IPS-18c (cell line): ENCODE data around the gene PPP2R1B.
"Not testable (repeated sequence)": the region's sequence is repeated elsewhere in the genome, so short reads cannot be mapped to it uniquely, and the experiment has no call there.

Experiments
- H3K4me3 ChIP-seq: 2 replicates; pipeline ENCODE4 v1.7.0; 2013; ENCODE audit warnings: low read depth, mild to moderate bottlenecking, low read length, moderate library complexity; ENCODE audit not compliant: insufficient read depth
- H3K9me3 ChIP-seq: one replicate; pipeline ENCODE4 v1.6.1; 2013; ENCODE audit warnings: mild to moderate bottlenecking, low read length, moderate library complexity; ENCODE audit not compliant: control insufficient read depth, insufficient read depth

PPP2R1B gene

GRCh38 chr11:111719379-111719778 lies 46.8 kb downstream of the PPP2R1B start:
- Histone ChIP-seq H3K4me3 (no peak overlapping the region), H3K9me3 (no peaks in the 10 kb centered on the region)

- no peaks in the 10 kb centered on the region for H3K9me3 ChIP-seq
- H3K4me3 ChIP-seq = no peak overlapping the region
Measured at GRCh38 chr11:111718859-111719258, 47.3 kb downstream of the PPP2R1B start.

DNA sequence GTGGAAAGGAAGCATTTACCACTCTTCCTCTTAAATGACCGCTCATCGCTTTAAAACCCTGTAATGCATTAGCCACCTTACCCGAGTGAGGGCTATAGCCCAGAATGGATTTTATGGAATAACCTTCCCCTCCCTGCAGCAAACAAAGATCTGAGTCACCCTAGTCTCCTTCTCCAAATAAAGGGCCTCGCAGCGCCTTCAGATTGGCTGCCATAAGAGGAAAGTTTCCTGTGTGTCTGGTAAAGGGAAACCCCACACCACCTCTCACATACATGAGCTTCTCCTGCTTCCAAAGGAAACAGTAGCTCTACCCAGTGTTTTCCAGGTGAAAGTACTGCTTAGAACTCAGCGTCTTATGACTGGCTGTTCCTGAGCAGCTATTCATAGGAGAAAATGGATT lies 47.8 kb downstream of the PPP2R1B start:
- H3K9me3 ChIP-seq = no peaks in the 10 kb centered on the region
- H3K4me3 ChIP-seq = no peak overlapping the region

- H3K9me3 ChIP-seq, H3K4me3 ChIP-seq: not testable (repeated sequence)
Measured at GRCh38 chr11:111717660-111718059, 48.5 kb downstream of the PPP2R1B start.

DNA sequence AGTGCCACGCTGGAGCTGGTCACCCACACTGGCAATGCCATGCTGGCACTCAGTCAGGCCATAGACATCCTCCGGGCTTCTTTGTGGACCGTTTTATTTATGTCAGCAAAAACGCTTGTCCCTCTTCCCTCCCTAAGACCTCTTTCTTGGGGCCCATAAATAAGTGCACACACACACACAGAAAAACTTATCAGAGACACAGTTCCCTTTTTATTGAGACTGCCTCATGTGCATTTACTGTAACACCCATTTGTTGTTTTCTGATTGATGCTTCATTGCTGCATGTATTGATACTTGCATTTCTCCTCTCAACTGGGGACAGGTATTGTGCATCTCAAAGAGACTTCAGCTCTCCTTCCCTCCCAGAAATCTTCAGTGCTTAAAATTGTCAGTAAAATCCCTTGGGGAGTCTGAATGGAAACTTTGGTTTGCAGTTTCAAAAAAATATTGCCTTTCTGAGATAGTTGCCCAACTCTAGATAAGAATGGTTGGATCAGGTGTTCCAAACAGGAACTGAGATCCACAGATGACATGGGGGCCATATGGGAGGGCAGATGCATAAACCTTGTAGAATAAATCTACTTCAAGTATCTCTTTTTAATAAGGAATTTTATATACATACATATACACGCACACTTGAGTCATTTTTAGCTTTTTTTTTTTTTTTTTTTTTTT lies 50.9 kb downstream of the PPP2R1B start:
- Histone ChIP-seq H3K4me3 (no peak overlapping the region), H3K9me3 (no peaks in the 10 kb centered on the region)

- Histone ChIP-seq H3K9me3 (no peaks in the 10 kb centered on the region), H3K4me3 (no peak overlapping the region)
Measured at GRCh38 chr11:111714522-111714921, 51.7 kb downstream of the PPP2R1B start.

DNA sequence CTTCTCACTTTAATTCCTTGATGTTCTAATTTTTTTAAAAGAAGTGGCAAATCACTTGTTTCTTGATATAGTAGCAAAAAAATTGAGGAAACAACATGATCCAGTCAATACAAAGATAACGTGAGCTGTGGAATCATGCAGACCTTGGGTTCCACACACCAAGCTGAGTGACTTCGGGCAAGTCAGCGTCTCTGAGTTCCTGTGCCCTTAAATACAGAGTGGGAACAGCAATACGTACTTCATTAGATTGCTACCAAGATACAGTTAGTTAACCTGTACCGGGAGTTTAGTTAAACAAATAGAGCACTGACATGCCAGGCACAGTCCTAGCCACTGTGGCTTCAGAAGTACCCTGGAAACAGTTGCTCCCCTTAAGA lies 58.5 kb downstream of the PPP2R1B start:
- Histone ChIP-seq H3K9me3 (no peaks in the 10 kb centered on the region), H3K4me3 (no peak overlapping the region)

DNA sequence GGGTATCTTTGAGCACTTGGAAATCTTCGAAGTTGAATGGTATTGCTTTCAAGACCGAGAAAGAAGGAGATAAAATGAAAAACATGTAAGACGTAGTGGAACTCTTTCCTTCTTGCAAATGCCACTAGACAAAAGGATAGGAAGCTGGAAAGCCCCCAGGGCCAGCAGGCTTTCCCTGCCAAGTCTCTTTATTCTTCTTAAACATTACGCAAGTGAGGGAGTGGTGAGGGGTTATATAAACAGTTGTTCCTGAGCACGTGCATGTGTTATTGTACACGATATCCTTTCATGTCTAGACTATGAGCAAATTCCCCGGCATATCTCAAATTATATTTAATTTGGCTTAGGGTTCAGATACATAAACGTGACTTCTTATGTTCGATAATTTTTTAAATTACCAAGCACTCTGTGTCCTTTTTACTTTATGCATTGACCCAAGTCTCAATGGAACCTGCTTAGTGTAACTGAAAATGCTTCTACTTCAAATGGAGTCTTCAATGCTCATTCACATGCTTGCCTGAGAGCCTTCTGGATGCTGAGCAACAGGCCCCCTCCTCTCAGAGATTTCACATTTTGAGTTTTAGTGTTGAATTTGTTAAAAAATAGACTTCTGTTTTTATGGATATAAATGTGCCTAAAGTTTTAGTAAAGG lies 59.0 kb downstream of the PPP2R1B start:
- Histone ChIP-seq H3K4me3 (no peak overlapping the region), H3K9me3 (no peaks in the 10 kb centered on the region)

- Histone ChIP-seq H3K4me3 (no peak overlapping the region), H3K9me3 (no peaks in the 10 kb centered on the region)
Measured at GRCh38 chr11:111703576-111703975, 62.6 kb downstream of the PPP2R1B start.

DNA sequence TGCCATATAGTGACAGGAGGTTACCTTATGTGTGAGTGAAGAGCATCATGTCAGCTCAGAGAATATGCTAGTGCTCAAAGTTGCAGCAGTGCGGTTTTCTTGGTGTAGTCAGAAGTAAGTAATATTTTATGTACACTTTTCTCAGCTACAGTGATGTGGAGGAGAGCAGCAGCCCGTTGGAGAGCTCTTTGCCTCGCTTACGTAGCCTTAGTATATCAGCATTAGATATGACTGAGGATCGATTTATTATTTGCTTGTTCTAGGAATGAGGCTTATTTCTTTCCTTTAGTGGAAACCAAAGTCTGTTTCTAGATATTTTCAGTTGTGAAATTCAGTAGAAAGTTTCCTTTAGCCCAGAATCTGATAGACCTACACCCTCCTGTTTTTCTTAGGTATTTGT lies 63.6 kb downstream of the PPP2R1B start:
- no peaks in the 10 kb centered on the region for H3K9me3 ChIP-seq
- H3K4me3 ChIP-seq = no peak overlapping the region

- Histone ChIP-seq H3K4me3 (no peak overlapping the region), H3K9me3 (no peaks in the 10 kb centered on the region)
Measured at GRCh38 chr11:111700162-111700561, 66.0 kb downstream of the PPP2R1B start.

DNA sequence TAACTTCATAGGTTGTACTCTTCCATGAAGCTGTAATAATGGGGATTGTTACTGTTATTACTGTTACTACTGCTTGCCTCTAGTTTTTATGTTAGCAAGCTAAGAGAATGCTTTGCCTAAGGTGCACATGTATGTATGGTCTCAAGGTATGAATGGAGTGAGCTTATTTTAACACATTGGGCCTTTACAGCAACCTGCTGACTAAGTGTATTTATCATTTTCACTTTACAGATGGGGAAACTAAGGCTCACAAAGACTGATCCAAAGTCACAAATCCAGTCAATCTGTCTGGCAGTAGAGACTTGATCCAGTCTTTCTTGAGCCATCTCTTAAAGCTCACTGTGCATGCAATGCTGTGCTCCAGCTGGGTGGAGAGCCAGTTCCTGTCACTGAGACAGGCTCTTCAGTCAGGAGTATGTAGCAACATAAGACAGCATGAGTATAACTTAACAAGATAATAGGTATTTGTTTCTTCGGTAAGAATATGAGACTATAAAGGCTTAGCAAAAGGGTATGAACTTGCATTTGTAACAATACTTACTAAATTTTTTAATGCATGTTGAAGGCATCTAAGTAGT lies 66.5 kb downstream of the PPP2R1B start:
- H3K9me3 ChIP-seq = no peaks in the 10 kb centered on the region

DNA sequence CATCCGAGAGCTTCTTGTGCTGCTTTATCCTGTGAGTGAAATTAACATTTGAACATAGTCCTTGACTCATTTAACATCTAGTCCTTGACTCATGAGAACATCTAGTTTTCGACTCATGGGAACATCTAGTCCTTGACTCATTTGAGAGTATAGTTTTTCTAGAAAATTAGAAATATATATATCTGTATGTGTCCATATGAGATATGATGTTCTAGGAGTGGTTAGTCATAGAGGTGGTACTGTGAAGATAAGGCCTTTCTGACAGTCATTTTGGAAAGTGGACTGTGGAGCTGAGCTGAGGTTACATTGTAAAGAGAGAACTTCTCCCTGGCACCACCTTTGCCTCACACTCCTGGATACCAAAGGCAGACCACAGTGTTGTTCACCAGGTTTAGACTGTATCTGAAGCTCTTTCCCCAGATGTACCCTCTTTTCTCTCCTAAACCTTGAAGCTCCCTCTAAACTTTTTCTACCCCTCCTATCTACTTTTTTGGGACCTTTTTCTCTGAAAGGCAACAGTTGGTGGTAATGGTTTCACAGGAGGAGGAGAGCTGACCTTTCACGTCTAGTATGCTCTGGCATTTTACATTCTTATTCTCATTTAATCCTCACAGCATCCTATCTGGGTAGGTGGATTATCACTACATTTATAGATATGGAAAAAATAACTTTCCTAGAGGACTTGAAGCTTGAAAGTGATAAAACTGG lies 67.2 kb downstream of the PPP2R1B start:
- no peak overlapping the region for H3K4me3 ChIP-seq
- no peaks in the 10 kb centered on the region for H3K9me3 ChIP-seq

More for the DNA sequence above, 66.5 kb downstream of the PPP2R1B start:
- H3K4me3 ChIP-seq = no peak overlapping the region

- Histone ChIP-seq H3K4me3 (no peak overlapping the region), H3K9me3 (no peaks in the 10 kb centered on the region)
Measured at GRCh38 chr11:111697933-111698371, 68.2 kb downstream of the PPP2R1B start.

GRCh38 chr11:111696556-111696955 lies 69.6 kb downstream of the PPP2R1B start:
- H3K4me3 ChIP-seq = no peak overlapping the region
- no peaks in the 10 kb centered on the region for H3K9me3 ChIP-seq

GRCh38 chr11:111694851-111695250 lies 71.3 kb downstream of the PPP2R1B start:
- Histone ChIP-seq H3K4me3 (no peak overlapping the region), H3K9me3 (no peaks in the 10 kb centered on the region)

GRCh38 chr11:111693224-111693937 lies 72.8 kb downstream of the PPP2R1B start:
- Histone ChIP-seq H3K4me3 (no peak overlapping the region), H3K9me3 (no peaks in the 10 kb centered on the region)
